ENCODE measurements around the gene NEDD4L. TPM values are rescaled to one million over a fixed set of nuclear protein-coding genes. Genes with fewer than 3 reads are reported as not detected.

Gene NEDD4L
- total and polyA plus RNA-seq, 2 experiments from 2014 or later: 36.2 to 72.3 TPM

GRCh38 chr18:58292638-58293037 is 248.6 kb downstream of the NEDD4L start:
- Histone ChIP-seq H2AFZ (no peak overlapping the region), H4K20me1 (replicated peaks; ENCODE audit: insufficient read depth) (no peaks in the 10 kb centered on the region; the same call in 1 of the 2 replicates), H3K27ac (ENCODE audit: low read depth) (no peak overlapping the region), H3K9me2 (ENCODE audit: insufficient read depth) (no peaks in the 10 kb centered on the region), H3K79me2 (replicated peaks; ENCODE audit: insufficient read depth) (peaks cover 36% of the 10 kb centered on the region), H3K4me2 (no peak overlapping the region), H3F3A (replicated peaks; ENCODE audit: low read depth) (no peaks in the 10 kb centered on the region), H3K4me3 (no peak overlapping the region), H3K27me3 (ENCODE audit: insufficient read depth) (no peaks in the 10 kb centered on the region), H3K4me1 (ENCODE audit: insufficient read depth) (peaks cover 13% of the 10 kb centered on the region), H3K36me3 (ENCODE audit: insufficient read depth) (no peaks in the 10 kb centered on the region)
- Mint-ChIP-seq H3K27me3 (ENCODE audit: insufficient read depth, low read depth, poor library complexity) (peaks cover 3% of the 10 kb centered on the region), H3K36me3 (ENCODE audit: low read depth) (no peaks in the 10 kb centered on the region), H3K9me3 (no peaks in the 10 kb centered on the region), H3K27ac (no peak overlapping the region), H3K4me3 (no peak overlapping the region), H3K4me1 (peaks cover 18% of the 10 kb centered on the region)
- ATAC-seq (no peak), DNase-seq (ENCODE audit: low spot score) (no peak)
- TF ChIP-seq CREB1 (CRISPR knock-in tag; IDR thresholded peaks at IDR 0.05; ENCODE audit: low read depth): no peak
- TF ChIP-seq NANOG (IDR thresholded peaks at IDR 0.05; ENCODE audit: borderline replicate concordance): no peak
- TF ChIP-seq ZNF462 (CRISPR knock-in tag; IDR thresholded peaks at IDR 0.05): no peak

- H3K36me3 Mint-ChIP-seq (ENCODE audit: low read depth): no peaks in the 10 kb centered on the region
- H3K27ac Mint-ChIP-seq: no peak overlapping the region
- Histone ChIP-seq H3K9me2 (ENCODE audit: insufficient read depth) (no peaks in the 10 kb centered on the region), H3F3A (replicated peaks; ENCODE audit: low read depth) (no peaks in the 10 kb centered on the region), H3K79me2 (replicated peaks; ENCODE audit: insufficient read depth) (peaks cover 43% of the 10 kb centered on the region), H3K4me2 (no peak overlapping the region), H4K20me1 (replicated peaks; ENCODE audit: insufficient read depth) (peaks cover 4% of the 10 kb centered on the region; the same call in 1 of the 2 replicates), H3K4me3 (no peak overlapping the region), H3K27ac (ENCODE audit: low read depth) (no peak overlapping the region), H2AFZ (no peak overlapping the region), H3K27me3 (ENCODE audit: insufficient read depth) (no peaks in the 10 kb centered on the region), H3K36me3 (ENCODE audit: insufficient read depth) (no peaks in the 10 kb centered on the region), H3K4me1 (ENCODE audit: insufficient read depth) (no peaks in the 10 kb centered on the region)
- no peaks in the 10 kb centered on the region for H3K9me3 Mint-ChIP-seq
- no peak overlapping the region for H3K4me3 Mint-ChIP-seq
- TF ChIP-seq CTCF (conservative IDR thresholded peaks at IDR 0.05; ENCODE audit: low read depth in 2 of 2) (no peak), ETS1 (IDR thresholded peaks at IDR 0.05) (no peak), CREB1 (CRISPR knock-in tag; IDR thresholded peaks at IDR 0.05; ENCODE audit: low read depth) (no peak), EZH2 (IDR thresholded peaks at IDR 0.05; ENCODE audit: low read depth, unreplicated experiment) (no peak)
- ATAC-seq: no peak
- DNase-seq (ENCODE audit: low spot score): no peak
- H3K27me3 Mint-ChIP-seq (ENCODE audit: insufficient read depth, low read depth, poor library complexity): peaks cover 2% of the 10 kb centered on the region
- peaks cover 3% of the 10 kb centered on the region; the same call in 2 of the 3 replicates for H3K4me1 Mint-ChIP-seq
These were observed 253.2 kb downstream of the NEDD4L start for GRCh38 chr18:58297198-58297597.
